HG03571 (cell line): Measurements from ENCODE around the gene TRIM39.
"Not testable (repeated sequence)": the region's sequence is repeated elsewhere in the genome, so short reads cannot be mapped to it uniquely, and the experiment has no call there.

Experiments
- ATAC-seq: cut with Tn5 transposase; IDR thresholded peaks from one replicate; pipeline ENCODE4 v1.9.1; 2021; ENCODE audit not compliant: unreplicated experiment

Gene TRIM39

DNA sequence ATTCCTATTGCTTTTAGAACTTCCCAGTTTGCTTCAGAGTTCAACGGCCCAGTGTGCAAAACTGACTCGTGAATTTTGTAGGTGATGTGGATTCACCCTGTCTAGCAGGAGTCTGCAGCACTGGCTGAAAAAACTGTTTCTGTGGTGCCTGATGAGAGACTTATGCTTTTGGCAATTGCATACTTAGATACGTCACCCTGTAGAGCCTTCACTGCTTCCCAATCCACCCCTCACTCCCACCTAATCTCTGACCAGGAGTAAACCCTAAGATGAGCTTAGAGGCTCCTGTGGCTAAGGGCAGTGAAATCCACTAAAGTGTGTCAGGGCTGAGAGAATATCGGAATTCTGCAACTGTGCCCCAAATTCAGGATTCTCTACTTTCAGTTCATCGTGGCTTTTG is 32.5 kb downstream of the TRIM39 start:
- ATAC-seq = no peak

DNA sequence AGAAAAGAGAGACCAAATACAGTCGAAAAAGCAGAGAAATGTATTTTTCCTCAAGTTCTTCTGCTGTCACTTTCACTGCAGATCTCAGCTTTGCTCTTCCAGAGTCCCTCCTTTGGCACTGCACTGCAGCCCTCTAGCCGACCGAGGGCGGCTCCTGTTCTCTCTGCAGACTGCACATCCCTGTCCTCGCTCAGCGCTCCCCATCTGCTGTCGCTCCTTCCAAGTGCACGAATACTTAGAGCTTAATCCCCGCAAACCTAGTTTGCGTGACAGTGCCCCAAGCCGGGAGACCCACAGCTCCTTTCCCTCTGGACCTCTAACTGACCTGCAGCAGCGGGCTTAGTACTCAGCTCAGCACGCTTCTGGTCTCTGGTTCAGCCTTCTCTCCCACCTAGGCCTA is 33.4 kb downstream of the TRIM39 start:
- ATAC-seq = no peak

GRCh38 chr6:30361661-30362060 is 34.9 kb downstream of the TRIM39 start:
- ATAC-seq = no peak

DNA sequence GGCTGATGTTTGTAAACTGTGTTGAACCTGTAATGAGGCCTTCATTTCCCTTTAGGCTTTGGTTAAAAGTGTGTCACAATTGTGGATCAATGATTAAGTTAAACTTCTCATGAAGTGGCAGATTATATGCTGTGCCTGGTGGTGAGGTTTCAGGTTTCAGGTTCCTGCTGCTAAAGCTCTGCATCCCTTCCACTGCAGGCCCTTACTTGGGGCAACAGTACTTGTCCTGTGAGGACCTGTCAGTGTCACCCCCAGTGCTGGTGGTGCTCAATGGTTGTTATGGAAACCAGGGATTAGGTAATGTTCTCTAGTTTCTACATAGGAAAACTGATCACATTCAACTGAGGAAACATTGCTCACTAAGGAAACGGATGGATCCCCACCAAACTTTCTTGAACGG is 36.7 kb downstream of the TRIM39 start:
- no peak for ATAC-seq

DNA sequence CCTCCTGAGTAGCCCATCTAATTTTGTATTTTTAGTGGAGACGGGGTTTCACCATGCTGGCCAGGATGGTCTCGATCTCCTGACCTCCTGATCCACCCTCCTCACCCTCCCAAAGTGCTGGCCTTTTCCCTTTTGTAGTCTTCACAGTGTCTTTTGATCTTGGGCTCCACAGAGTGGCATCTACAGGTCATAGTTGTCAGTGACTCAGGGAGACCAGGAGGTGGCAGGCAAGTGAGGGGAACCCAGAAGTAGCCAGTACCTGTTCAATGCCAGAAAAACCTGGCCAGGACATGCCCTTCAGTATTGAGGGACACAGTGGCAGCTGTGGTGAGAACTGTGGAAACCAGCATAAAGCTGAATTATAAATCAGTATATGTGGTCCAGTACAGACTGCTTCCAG is 37.9 kb downstream of the TRIM39 start:
- no peak for ATAC-seq

GRCh38 chr6:30369280-30369679 is 42.6 kb downstream of the TRIM39 start:
- not testable (repeated sequence) for ATAC-seq

DNA sequence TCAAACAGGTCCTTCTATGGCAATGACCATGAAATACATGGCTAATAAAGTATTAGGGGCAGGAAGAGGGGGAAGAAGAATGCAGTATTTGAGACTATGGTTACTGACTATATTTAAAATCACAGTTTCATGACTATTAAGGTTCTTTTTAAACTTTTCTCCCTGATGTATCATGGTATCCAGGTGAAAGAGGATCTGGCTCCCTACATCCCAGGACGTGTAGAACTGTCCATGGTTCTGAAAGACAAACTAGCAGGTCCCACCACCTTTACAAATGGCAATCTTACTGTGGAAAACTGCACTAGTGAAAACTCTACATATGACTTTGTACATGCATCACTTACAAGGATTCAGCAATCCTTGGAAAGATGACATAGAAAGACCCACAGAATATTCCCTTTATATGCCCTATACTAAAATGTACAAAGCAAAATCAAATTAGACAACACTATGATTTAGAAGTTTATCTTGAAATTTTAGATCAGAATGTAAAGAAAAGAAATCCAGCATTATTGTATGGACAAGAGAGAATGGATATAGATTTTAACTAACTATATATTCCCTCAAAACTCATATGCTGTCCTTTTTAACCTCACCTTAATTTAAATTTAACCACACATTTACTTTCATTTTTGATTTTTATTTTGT is 51.7 kb downstream of the TRIM39 start:
- ATAC-seq = no peak

- no peak for ATAC-seq
Observed at GRCh38 chr6:30380464-30380863, 53.7 kb downstream of the TRIM39 start.

GRCh38 chr6:30386166-30386565 is 59.4 kb downstream of the TRIM39 start:
- no peak for ATAC-seq

- ATAC-seq = no peak
Observed at GRCh38 chr6:30391240-30391639, 64.5 kb downstream of the TRIM39 start.
